Activated CD8-positive, alpha-beta memory T cell treated with anti-CD3 and anti-CD28 coated beads for 48 hours (primary cell): Measurements from ENCODE around the gene MVD.
"Not testable (repeated sequence)": the region's sequence is repeated elsewhere in the genome, so short reads cannot be mapped to it uniquely, and the experiment has no call there.

Experiments used
- DNase-seq, 3 experiments: peaks; one replicate each; pipeline ENCODE4 v3.0.0-alpha.2; 2020; ENCODE audit warnings: low read depth in 2 of 3, low spot score in 2 of 3

Gene MVD

DNA sequence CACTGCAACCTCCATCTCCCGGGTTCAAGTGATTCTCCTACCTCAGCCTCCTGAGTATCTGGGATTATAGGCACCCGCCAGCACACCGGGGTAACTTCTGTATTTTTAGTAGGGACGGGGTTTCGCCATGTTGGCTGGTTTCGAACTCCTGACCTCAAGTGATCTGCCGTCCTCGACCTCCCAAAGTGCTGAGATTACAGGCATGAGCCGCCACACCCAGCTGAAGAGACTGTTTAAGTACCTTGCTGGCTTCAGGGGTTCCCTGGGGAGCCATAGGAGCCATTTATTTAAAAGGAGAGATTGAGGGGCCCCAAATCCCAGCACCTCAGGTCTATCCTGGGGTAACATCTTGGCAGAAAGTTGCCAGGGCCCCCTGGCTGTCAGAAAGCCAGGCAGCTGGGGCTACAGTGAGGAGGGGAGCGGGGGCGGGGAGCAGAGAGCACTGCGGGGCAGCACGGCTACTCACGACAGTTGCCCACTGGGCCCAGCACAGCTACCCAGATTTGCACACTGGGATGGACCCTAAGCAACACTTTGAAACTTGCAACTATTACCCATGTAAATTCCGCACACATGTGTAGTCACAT is 21.8 kb upstream of the MVD start:
- DNase-seq = no peak

DNA sequence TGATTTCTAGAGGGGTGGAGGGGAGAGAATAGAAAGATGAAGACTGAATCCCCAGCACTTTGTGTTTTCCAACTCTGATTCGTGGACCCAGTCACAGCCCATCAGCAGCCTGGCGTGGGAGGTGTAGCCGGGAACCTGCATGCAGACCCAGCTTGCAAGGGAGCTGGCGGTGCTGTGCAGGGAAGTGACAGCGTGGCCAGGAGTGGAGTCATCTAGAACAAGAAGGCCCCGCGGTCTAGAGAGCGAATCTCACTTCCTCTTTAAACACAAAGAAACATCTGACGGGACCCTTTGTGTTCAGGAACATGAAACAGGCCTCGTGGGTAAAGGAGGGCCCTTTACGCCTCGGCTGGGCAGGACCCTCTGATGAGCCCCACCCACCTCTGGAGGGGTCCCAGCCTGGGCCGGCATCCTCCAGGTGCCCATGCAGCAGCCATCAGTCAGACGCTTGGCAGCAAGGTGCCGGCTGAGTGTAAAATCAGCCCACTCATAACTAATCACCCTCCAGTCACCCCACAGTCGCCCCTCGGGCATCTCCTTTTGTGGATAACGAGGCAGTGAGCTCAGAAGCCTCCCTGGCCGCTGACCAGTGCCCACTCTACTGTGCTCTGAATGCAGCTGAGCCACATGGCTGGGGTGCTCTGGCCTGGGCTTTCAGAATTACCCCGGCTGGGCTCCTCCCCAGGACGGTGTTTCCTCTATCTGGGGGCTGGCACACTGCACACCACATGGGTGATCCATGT is 19.0 kb upstream of the MVD start:
- no peak for DNase-seq

DNA sequence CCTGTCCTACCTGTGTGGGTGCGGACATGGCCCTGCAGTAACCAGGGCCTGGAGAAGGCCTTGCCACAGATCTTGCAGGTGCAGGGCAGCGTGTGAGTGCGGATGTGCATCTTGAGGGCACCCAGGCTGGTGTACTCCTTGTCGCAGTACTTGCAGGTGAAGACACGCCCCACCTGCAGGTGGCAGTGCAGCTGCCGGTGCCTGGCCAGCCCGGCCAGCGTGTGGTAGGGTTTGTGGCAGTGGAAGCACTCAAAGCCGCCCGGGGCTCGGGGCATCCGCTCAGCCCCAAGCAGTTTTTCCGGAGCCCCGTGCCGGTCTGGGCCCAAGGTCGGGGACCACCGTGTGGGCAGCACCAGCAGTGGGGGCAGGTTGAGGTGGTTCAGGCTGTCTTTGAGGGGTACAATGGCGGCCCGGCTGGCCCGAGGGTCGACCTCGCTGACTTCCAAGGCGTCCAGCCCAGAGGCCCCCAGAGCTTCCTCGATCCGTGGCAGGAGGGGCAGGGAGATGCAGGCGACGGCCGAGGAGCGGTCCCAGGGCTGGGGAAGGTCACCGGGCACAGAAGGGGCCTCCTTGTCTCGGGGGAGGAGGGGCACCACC is 18.3 kb upstream of the MVD start:
- DNase-seq = no peak

DNA sequence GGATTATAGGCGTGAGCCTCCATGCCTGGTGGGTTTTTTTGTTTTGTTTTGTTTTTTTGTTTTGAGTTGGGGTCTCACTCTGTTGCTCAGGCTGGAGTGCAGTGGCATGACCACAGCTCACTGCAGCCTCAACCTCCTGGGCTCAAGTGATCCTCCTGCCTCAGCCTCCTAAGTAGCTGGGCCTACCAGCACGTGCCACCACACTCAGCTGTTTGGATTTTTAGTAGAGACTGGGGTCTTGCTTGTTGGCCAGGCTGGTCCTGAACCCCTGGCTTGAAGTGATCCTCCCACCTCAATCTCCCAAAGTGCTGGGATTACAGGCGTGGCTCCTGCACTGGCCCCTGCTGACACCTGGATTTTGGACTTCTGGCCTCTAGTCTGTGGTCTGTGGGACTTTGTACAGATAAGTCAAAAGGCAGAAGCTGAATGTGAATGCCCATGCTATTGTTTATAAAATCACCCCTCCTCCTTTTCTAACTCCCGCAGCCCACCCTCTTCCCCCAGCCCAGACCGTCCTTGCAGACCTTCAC is 17.7 kb upstream of the MVD start:
- no peak for DNase-seq

DNA sequence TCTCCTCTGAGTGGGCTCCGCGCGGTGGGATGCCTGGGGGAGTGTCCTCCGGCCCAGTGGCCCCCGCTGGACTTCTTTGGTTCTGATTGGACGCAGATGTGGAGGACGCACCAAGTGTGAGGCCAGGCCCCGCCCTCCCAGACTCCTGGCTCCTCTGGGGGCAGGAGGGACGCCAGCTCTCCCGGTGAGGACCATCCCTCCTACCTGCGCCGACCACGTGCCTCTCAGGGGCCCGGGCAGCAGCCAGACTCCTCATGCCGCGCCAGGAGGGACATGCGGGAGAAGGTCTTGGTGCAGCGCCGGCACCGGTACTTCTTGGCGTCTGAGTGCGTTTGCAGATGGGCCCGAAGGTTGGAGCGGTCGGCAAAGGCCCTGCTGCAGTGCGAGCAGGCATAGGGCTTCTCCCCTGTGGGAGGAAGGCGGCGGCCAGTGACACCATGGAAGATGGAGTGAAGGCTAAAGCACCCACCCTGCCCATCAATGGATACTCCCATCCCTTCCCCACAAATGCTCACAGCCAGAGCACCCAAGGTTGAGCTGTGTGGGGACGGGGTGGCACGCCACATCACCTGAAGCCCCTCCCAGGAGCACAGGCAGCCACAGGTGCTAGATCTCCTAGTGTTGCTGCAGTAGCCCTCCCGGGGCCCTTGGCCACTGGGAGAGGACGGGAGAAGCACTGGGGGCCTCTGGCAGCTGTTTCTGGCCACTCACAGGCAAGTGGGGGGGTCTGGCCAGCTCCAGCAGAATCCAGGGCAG is 15.5 kb upstream of the MVD start:
- no peak for DNase-seq

DNA sequence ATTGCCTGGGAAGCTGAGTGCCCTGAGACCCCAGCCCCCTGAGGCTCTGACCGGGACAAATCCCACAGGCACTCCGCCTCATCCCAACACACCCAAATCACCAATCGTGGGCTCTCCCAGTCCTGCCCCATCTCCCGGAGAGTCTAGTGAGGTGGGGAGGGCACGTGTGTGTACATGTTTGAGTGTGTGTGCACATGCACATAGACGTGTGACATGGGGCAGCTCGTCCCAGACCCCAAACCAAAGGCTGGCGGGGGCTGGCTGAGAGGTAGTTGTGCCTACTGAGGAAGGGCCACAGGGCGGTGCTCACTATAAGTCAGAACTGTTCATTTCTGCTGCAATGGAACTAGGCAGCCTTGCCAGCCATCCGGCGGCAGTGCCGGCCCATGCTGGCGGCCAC is 14.8 kb upstream of the MVD start:
- no peak for DNase-seq

DNA sequence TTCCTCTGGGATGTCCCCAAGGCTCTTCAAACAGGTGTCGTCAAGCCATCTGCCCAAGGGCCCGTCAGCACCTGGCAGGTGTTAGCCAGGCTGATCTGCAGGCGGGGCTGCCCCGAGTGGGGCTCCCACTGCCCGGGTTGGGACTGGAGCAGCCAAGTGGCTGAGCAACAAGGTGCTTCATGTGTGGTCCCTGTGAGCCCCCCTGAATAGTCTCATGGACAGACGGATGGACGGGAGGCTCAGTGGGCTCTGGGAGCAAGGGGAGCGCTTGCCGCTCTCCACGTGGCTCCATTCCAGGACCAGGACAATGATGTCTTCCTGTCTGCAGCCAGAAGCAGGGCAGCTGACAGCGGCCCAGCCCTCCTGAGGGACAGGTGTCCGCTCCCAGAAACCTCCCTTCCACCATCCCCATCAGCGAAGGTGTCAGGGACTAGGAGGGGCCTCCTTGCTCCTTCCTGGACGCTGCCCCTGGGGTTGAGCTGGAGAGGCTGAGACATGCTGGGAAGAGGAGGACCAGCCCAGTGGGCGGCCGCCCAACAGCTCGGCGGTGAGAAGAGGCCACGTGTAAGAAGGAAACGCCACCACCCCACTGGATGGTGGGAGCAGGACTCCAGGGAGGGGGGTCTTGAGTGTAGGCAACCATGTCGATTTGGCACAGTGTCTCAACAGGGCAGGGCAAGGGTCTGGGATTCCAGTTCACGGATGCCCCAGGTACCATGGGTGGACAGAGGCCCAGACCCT is 13.8 kb upstream of the MVD start:
- no peak for DNase-seq

DNA sequence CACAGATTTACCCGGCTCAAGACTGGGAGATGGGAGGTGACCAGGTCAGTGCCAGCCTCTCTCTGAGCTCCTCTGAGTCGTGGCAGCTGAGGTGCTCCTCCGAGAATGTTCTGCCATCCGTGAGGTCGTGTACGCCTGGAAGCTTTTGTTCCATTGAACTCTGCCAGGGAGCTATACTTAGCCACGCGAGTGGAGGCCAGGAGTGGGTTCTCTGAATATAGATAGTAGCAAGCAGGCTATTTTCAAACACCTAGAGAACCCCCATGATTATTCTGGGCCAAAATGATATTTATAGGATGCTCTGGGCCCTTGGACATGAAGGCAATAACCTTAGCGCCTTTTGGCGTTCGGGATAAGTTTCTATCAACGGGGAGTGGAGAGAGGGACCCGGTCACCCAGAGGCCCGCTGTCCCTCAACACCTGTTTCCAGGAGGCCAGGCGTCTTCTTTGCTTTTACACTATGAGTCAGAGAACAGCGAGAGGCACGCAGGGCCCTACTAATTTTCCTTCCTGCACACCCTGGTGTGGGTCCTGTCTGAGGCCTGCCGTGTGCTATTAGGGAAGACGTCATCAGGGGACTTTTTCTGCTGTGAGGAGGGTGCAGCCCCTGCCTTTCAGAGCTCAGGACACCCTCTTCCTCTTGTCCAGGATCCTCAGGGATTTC is 11.0 kb upstream of the MVD start:
- DNase-seq = no peak

DNA sequence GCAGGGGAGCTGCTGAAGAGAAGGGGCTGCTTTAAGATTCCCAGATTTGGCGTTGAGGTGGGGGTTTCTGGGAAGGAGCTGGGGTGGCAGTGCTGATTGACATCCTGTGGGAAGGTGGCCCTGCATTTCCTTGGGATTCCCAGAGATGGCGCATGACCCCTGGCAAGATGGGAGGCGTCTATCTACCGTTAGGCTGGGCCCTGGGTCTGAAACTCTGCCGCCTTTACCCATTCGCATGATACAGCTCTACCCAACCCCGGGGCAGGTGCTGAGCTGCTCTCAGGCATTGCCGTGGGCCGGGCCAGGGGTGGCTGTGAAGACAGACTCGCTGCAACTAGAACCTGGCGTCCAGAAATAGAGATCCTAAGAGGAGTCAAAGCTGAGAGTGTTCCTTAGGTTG is 9.9 kb upstream of the MVD start:
- DNase-seq = no peak

DNA sequence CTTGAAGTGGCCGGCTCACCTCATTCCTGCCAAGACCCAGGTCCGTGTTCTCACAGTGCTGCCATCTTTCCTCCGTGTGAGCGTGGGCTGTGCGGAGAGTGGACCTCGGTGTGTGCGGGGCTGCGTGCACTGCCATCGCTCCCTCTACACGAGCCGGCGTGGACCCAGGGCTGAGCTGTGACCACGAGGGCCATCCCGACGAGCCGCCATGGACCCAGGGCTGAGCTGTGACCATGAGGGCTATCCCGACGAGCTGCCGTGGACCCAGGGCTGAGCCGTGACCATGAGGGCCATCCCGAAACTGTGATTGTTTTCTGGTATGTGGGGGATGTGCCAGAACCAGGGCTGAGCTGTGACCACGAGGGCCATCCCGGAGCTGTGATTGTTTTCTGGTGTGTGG is 8.9 kb upstream of the MVD start:
- no peak for DNase-seq

DNA sequence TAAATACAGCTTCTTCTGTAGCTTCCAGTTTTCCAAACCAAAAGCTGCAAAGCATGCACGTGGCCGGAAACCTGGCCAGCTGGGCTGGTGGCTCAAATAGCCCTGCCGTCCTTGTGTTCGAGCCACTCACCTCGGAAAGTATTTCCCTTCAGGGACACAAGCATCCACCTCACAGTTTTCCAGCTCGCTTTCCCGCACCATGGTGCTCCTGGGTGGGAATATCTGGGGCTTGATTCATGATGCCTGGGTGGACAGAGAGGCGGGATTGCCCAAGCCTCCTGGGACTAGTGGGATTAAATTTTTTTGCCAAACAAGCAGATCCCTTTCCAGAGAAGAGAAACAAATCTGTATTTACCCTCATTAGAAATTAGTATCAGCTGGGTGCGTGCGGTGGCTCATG is 7.1 kb upstream of the MVD start:
- DNase-seq = no peak

DNA sequence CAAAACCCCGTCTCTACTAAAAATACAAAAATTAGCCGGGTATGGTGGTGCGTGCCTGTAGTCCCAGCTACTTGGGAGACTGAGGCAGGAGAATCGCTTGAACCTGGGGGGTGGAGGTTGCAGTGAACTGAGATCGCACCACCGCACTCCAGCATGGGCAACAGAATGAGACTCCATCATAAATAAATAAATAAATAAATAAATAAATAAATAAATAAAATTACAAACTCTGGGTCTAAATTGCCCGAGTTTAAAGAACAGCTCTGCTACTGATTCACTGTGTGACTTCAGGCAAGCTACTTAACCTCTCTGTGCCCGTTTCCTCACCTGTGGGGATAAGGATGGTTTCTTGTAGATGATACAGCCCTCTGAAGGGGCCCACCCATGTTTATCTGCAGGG is 6.6 kb upstream of the MVD start:
- DNase-seq = not testable (repeated sequence)

DNA sequence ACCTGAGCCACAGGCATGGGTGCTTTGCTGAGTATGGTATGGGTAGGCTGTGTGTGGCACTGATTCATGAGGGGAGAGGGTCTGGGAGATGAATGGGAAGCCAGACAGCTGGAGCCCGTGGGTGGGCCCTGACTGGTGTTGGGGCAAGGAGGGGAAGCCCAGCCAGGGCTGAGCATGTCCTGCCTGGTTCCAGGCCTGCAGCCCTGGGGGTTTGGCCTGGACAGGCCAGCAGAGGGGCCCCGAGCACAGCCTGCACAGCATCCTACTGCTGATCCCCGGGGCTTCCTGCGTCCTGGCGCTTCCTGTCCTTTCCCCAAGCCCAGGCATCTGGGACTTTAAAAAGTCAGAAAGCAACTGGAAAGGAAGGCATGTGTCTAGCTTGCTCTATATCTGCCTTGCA is 4.6 kb upstream of the MVD start:
- no peak for DNase-seq

DNA sequence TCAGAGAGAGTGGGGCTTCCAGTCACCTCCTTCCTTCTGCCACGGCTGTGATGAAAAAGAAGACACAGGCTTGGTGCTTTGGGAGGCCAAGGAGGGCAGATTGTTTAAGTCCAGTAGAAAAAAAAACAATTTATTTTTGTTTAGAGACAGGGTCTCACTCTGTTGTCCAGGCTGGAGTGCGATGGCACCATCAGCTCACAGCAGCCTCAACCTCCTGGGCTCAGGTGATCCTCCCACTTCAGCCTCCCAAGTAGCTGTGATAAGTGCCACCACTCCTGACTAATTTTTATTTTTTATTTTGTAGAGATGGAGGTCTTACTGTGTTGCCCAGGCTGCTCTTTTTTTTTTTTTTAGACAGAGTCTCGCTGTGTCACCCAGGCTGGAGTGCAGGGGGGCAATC is 2.7 kb upstream of the MVD start:
- DNase-seq = no peak

DNA sequence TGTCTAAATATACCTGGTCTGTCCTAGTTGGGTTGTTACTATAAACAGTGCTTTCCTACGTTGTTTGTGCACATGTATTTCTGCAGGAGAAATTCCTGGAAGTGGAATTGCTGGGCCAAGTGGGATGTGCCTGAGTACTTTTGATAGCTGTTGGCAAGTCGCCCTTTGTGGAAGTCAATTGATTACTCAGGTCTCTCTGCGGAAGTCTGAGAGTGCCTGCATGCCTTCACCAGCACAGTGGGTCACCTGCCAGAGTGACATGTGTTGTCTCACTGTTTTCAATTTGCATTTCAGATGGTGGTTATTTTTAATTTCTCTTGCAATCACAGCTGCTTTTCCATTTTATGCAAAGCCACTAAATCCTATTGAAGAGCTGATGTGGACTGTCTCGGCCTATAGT is 2.3 kb upstream of the MVD start:
- DNase-seq = no peak

DNA sequence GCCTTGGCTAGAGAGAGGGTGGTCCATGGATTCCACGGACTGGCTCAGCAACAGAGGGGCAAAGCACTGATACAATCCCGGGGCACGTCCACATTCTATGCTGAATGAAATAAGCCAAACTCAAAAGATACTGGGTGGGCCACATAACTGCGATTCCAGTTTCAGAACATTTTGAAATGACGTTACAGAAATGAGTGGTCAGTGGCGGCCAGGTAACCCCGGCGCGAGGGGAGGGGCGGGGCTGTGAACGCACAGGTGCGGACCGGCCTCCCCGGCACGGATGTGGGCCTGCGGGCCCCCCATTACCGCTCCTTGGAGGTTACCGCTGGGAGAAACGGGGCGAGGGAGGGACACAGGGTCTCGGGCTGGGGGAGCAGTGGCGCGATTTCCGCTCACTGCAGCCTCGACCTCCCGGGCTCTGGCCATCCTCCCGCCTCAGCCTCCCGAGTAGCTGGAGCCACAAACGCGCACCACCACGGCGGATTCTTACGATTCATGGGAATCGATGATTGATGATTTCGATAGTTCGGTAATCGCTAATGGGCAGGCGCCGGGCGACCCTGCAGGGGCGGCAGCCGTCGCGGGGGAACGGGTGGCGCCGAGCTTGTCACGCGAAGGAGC is 559 bp downstream of the MVD start:
- no peak for DNase-seq

DNA sequence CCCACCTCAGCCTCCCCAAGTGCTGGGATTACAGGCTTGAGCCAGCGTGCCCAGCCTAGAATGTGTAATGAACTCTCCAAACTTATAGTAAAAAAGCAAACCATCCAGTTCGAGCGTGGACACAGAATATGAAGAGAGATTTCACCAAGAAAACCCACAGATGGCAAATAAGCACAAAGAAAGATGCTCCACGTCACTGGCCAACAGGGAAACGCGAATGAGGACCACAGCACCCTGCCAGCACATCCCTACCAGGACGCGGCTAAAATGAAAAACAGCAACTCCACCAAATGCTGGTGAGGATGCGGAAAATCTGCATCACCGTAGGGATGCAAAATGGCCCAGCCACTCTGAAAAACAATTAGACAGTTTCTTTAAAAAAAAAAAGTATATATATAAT is 1.4 kb downstream of the MVD start:
- no peak for DNase-seq

DNA sequence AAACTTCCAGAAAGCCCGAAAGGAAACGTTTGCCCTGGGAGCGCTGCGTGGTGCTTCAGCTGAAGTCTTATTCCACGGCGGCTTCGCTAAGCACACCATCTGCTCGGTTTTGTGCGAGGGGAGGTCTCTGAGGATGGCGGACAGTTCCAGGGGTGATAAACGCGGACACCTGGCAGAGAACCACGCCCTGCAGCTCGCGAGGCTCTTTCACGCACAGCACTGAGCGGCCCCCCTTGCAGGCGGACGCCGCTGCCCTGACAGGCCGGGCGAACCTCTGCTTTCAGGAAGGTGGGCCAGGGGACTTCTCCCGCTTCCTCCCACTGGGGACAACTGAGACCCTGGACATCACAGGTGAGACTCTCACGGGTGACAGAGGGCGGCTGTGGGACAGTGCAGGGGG is 3.7 kb downstream of the MVD start:
- no peak for DNase-seq

DNA sequence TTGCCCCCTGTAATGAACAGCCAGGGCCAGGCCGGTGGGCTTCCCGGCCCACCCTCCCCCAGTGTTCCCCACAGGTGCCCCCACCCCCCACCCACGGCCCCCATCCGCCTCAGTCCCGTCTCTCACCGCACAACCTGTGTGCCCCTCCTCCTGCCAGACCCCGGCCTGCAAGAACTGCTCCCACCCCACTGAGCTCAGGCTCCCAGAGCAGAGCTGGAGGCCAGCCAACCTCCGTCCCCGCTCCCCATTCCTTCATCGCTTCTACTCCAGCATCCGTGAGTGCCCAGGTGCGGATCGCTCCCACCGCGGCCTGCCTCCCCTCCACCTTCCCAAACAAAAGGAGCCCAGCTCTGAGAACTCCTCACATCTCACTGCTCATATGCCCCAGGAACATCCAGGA is 4.2 kb downstream of the MVD start:
- no peak for DNase-seq

DNA sequence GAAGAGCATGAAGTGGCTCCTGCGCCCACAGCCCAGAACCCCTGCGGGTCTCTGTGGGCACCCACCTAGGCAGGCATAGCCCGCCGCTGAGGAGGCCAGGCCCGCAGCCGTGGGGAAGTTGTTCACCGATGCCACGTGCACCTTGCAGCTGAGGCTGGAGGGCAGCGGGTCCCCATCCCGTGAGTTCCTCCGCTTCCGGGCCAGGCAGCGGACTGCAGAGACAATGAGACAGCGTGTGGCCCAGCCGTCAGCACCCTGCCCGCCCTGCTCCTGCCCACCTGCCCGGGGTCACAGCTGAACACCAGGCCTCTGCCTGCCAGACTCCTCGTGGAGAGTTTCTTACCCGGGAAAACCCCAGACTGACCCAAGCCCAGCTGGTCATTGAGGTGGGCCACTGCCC is 5.5 kb downstream of the MVD start:
- DNase-seq = no peak
